NCI-H1092 treated with DMSO at 0.1 percent for 48 hours (cell line): ENCODE results near the gene IMMT.
"Not testable (repeated sequence)": the region's sequence is repeated elsewhere in the genome, so short reads cannot be mapped to it uniquely, and the experiment has no call there.

ENCODE experiments used
- DNase-seq: peaks from one replicate; lab custom pipeline; 2025; lab: John Stamatoyannopoulos, UW

IMMT gene

DNA sequence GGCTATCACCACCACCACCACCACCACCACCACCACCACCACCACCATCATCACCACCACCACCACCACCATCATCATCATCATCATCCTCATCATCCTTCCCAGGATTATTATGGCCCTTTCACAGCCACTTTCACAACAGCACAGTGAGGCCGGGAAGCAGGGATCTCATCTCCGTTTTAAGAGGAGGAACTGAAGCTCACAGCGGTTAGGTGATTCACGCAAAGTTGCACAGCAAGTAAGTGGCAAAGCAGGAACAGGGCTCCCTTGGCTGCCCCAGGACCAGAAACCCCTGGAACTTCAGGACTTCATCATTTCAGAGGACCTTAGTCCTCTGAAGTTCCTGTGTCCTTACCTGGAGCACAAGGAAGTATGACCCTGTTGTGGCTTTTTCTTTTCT is 30.8 kb upstream of the IMMT start:
- no peak for DNase-seq

DNA sequence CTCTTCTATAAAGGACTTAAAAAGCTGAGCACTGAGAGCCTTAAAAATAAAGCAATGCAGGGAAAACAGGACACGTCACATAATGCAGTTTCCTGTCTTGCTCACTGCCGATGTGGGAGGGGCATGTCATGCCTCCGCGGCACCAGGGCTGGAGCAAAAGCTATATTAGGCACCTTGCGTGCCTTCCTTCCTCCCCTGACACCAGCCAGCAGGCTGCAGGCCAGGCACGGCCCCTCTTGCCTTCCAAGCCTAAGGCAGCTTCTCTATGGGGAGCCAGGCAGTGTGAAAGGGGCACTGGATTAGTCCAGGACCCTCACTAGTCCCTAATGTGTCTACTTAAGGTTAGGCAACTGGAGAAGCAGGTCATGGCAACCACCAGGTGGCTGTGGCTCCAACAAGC is 30.3 kb upstream of the IMMT start:
- no peak for DNase-seq

DNA sequence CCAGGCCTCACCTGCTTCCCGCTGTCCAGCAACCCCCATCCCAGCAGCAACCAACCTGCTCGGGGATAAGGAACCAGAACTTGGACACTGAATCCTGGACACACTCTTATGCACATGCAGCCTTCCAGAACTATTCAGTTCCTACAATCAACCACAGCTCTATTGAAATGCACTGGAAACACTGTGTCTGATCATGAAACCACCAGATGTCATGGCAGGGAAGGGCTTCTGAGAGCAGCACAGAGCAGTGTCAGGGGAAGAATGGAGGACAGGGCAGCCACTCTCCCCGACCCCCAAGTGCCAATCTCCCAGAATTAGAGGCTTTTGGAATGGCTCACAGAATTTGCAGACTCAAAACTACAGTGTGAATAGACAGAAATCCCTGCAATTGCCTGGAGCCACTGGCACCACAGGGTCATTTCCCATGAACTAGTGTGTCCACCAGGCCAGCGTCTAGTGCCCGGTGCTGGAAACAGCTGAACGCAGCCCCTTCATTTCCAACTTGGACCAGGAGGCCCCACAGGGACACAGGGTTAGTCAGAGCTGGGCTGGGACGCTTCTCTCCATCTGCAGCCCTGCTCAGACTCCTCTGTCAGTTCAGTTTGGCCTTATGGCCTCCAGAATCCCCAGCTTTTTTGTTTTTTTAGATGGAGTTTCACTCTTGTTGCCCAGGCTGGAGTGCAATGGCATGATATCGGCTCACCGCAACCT is 29.5 kb upstream of the IMMT start:
- no peak for DNase-seq

DNA sequence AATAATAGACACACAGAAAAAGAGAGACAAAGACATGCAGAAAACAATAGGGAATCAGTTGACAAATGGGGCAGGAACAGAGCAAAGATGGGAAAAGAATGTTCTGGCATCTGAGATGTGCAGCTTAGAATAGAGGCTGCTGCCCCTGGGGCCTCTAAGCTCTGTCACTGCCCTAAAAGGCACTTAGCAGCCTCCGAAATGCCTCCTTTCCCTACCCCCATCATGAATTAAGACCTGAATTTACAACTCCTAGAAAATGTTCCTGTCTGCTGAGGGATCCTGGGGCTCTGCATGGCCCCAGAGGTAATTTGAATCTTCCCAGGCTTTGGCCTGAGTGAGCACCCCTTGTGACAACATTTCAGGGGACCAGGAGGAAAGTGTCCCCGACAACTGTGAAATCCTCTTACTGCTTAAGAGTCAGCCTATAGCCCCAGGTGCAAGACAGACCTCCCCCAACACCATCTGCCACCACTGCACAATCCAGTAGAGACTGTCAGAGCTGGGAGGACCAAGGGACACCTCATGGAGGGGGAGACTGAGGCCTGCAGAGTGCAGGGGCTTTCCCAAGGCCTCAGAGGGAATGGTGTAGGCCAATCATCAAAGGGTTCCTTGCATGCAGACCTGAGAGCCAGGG is 28.8 kb upstream of the IMMT start:
- no peak for DNase-seq

DNA sequence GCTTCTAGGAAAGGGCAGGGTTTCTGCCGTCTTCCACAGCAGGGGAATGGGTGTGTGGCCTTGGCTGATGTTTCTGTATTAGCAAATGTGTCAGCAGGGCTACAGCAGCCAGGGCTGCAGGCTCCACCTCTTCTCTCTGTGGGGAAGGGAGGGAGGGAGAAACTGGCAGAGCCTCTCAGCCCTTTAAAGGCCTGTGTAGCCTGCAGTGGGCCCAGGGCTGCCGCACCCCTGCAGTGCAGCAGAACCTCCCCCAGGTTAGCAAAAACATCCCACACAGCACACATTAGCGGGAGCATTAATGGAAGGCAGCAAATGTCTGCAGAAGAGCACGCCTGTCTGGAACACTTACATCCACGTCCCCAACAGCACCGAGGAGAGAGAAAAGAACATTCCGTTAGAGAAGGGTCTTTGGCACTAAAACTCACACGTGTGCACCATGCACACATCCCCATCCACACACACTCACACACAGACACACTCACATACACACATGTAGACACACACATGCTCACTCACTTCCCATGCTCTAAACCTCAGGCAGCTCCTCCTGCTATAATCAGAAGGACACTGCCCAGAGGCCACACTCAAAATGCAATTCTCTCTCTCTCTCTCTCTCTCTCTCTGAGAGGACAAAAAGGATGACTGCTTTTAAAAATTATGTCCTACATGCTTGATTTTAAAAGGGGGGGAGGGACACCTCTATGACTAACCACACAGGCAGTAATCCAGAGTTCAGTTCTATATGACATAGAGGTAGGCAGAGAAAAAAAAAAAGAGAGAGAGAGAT is 28.1 kb upstream of the IMMT start:
- no peak for DNase-seq

DNA sequence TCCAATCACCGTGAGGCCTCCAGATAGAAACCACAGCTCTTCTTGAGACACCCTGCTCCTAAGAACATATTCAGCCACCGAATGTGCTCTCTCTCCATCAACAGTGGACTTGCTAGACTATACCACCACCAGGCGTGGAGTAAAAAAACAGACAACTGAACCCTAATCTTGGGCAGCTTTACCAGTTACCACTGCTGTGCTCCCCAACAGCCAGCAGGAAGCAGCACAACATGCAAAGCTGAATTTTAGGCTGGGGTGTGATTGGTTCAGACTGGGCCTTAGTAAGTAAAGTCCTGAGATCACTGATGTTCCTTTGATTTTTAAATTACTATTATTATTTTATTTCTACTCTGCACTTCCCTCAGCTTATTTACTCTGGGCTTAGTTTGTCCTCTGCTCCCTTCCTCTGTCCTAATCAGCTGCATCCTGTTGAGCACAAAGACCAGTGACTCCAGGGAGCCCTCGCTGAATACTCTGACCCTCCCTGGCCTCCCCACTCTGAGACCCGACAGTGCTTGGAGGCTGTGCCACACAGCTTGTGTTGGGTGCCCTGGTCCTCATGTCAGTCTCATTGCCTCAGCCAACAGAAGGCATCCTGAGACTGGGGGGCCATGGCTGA is 25.9 kb upstream of the IMMT start:
- peak; percentile 34 for DNase-seq

DNA sequence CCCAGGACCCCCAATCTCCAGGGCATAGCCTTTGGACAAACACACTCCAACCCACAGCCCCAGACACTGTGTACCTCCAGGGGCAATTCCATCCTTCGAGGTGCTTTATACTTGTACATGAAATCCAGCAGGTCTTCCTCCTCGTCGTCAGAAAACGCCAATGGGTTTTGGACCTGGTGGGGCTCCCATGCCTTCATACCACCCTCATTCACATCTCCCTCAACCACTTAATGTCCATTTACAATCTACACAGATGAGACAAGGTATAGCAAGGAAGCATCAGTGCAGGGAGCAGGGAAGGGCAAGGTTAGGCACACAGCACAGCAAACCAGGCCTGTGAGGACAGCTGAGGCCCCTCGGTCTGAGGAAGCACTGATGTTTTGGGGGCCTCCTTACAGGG is 24.6 kb upstream of the IMMT start:
- DNase-seq, result no peak

DNA sequence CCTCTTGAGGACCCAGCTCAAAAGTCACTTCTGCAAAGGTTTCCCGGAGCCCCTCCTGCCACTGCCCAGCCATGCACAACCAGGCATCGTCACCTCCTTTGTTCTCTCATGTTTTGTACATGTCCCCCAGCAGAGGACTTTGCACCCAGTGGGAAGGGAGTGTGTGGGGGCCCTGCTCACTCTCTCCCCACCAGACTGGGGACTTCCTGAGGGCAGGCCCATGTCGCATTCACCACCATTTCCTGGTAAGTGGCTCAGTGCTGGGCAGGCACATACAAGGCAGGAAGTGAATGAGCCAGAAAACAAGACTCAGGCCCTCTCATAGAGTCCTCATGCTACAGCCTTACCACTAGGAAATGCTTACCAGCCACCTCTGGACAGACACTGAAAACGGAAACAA is 22.9 kb upstream of the IMMT start:
- DNase-seq, result no peak

DNA sequence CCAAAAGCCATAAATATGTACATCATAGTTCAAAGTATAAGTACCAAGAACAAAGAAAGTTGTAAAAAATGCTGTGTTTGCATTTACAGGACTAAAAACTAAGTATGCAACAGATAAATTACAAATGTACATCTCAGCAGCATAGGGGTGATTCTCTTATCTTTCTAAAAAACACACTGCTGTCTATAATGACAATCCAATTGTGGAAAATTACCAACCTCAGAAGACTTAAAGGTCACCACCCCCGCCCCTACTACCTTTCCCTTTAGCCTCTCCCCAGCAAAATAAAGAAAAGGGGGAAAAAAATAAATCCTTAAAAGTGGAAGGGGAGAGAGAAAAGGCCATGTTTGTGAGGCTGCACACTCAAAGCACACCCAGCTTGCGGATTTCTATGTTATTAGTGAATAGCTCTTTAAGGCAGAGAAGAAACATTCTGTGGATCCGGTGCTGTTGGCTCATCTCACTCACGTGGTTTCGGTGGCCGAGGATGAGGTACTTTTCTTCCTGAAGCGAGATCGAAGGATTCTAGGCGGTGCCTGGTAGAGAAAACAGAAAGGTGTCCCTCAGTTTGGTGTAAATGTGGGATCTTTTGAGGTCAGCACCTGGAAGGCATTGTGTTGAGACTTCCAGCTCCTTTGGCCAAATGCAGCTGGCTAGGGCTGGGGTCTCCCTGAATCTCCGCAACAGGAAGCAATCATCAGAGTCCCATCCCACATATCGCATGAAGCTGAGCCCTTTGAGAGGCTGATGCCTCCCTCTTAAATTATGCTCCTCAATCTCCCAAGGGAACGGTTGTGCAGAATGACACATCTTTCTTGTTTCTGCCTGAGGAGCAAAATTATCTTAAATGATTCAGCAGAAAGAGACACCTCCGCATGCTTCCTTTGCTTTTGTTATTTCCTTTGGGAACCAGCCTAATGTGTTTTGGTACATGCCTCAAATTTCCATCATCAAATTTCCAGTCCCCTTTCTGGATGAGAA is 21.6 kb upstream of the IMMT start:
- no peak for DNase-seq

DNA sequence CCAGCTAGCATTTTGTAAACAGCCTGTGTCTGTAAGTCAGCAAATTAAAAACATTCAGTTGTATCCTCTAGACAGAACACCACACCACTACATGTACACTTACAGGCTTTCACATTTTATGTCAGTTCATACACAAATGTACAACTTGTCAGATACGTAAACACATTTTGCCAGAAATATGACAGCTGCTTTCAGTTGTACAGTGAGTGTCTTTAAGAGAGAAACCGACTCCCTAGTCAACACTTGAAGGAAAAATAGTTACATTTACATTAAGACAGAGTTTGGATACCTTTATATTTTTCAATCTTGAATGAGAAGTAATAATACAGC is 19.2 kb upstream of the IMMT start:
- DNase-seq, result no peak

DNA sequence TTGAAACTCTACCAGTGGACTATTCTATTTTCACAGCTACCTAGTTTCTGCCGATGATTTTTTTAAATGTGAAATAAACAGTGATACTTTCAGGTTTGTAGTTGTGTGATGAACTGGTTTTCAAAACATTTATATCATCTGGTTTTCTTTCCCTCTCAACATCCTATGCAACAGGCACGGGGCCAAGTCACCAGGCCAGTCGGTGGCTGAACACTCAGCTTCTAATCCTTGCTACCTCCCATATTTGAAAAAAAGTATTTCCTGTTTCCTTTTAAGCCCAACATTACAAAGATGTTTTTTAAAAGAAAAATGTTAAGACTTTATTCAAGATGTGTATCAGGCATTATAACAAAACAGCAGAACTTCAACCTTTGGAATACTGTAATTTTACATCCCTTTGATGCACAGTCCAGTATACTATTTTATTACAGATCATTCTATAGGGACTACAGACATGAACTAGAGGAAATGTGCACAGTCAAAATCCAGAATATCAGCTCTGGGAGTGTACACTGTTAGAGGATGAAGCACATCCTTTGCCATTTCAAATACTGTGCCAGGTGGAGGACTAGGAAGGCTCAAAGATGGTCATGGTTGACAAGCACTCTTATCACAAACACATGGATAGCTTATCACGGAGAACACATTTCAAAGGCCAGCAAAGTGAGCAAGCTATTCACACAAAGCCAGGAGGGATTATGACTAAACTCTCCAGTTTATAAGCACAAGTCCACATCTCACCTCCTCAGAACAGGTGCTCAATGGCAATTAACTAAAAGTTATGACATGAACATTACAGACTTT is 18.6 kb upstream of the IMMT start:
- DNase-seq, result peak; percentile 66

DNA sequence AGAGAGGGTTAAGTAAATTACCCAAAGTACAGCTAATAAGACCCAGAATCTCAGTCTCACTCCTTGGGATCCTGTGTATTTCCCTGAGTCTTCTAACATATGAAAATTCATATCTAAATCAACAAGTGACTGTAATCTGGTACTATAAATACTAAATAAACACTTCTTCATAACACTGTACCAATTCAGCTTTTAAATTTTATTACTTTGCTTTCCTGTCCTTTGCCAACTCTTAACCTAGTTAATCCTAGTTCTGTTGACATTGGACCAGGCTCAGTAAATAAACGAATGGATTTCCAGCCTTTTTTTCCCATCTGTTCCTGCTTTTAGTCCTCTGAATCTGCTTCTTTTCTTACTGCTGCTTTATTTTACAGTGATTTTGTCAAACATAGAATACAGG is 17.8 kb upstream of the IMMT start:
- DNase-seq, result peak; percentile 24

DNA sequence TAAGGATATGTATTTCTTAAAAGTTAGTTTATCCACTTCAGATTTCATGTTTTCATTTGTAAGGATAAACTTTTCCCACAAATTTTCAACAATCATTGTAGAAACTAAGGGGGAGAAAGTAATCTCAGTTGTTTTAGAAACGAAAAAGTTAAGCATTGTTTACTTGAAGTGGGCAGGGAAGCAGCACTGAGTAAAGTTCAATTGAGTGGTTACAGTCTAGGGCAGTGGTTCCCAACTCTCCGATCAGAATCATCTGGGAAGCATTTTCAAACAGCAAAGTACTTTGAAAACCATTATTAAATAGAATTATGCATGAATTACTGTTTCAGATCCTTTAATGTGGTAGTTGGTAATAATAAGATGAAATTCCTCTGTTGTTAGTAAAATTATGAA is 16.5 kb upstream of the IMMT start:
- DNase-seq, result no peak

DNA sequence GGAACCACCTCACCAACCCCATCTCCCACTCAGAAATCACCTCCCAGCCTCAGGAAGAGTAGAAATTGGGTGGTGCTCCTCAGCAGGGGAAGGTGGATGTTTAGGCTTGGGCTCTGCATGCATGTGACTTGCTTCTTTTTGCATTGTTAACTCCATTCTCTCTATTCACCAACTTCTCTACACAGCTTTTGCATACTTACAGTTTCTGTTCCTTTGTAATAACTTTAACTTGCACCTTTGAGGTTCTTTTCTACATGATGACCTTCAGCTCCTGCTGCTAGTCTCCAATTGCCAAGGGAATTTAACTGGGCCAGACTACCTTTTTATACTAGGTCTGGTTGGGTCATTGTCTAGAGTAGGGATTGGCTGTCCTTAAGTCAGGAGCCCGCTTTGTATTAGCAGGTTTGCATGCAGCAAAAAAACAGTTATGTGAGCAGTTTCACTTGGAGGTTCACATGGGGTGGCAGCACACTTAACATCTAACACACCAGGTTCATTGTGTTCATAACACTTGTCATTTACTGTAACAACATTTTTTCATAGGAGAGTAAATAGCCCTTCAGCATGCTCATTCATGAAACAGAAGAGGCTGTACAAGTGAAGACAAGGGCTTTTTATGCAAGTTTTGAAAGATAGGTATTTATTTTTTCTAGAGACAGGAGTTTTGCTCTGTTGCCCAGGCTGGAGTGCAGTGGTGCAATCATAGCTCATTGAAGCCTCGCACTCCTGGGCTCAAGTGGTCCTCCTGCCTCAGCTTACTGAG is 16.0 kb upstream of the IMMT start:
- DNase-seq, result no peak

DNA sequence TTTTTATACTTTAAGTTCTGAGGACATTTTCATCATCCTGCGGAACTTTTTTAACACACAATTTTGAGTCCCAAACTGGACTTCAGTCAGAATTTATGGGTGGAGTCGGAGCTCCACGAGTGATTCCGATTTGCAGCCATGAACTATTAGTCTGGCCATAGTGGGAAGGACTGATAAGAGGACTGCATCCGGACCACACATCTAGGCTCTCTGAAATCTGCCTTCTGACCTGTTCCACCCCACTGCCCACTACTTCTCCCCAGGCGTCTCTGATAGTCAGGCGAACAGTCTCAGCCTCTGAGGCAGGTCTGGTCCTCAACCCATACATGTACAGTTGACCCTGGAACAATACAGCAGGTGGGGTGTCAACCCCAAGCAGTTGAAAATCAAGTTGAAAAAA is 9.2 kb upstream of the IMMT start:
- DNase-seq, result no peak

DNA sequence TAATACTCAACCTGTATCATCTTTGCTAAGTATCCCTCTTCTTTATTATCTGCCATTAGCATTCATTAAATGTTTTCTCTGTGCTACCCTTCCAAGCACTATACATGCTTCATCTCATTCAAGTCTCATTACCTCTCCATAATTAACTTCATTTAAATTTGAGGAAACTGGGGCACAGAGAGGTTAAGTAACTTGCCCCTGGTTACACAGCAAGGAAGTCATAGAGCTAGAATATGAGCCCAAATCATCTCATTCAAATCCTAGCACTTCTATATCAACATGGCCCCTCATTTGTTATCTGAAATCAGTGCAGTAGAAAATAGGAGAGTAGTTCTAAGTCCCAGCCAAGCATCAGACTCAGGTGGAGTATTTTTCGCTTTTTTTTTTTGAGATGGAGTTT is 8.4 kb upstream of the IMMT start:
- no peak for DNase-seq

DNA sequence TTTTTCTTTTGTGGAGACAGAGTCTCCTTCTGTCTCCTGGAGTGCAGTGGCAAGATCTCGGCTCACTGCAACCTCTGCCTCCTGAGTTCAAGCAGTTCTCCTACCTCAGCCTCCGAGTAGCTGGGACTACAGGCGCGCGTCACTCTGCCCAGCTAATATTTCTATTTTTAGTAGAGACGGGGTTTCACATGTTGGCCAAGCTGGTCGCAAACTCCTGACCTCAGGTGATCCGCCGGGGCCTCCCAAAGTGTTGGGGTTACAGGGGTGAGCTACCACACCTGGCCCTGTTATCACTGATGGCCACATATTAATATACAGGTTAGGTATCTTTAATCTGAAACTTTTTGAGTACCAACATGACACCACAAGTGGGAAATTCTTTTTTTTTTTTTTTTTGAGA is 7.4 kb upstream of the IMMT start:
- DNase-seq, result no peak

DNA sequence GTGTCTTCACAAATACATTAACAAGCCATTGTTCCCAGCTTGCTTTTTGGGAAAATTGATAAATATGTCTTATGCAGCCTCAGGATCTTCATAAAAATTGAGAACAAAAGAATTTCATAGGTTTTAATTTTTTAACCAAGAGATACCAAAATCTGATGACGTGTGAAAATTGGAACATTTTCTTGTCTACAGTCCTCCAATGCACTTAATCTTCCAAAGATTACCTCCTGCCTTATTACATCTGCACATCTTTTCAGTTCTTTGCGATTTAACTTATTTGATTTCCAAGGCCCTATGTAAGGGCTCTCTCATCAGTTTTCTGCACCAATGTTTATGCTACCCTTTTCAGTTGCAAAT is 7.1 kb upstream of the IMMT start:
- no peak for DNase-seq

DNA sequence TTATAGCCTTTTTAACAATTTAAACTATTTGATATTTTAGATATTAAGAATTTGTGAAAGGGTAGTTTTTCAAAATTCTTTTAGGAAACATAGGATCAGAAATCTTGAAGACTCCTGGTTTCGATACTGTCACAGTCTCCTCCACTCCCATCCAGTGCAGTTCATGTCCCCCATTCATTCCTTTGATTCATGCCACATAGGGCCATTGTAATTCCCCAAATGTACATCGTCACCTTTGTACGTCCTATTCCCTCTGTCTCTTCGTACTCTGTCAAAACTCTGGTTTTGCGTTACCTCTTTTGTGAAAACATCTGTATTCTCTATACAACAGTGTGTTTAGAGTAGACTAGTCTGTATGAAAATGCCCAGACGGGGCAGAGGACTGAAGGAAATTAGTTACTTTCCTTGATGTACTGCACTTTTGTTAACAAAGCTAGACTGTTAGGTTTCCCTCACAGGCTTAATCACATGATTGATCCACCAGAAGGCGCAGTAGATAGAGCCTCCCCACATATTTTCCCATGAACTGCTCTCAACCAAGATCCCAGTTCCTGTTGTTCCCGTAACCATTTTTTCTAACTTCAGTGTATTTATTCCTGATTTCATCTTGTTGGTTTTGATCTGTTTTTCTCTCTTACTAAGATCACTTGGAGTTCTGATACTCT is 6.5 kb upstream of the IMMT start:
- DNase-seq, result no peak

DNA sequence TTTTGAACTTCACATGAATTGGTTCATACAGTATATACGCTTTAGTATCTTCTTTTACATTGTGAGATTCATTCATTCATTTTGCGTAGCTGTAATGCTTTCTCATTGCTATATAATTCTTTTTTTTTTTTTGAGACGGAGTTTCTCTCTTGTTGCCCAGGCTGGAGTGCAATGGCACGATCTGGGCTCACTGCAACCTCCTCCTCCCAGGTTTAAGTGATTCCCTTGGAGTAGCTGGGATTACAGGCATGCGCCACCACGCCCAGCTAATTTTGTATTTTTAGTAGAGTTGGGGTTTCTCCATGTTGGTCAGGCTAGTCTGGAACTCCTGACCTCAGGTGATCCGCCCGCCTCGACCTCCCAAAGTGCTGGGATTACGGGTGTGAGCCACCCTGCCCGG is 5.3 kb upstream of the IMMT start:
- DNase-seq, result not testable (repeated sequence)
